HepG2 (cell line): Measurements from ENCODE around the gene NKD2. TPM values are rescaled to one million over a fixed set of nuclear protein-coding genes. Genes with fewer than 3 reads are reported as not detected.

ENCODE experiments used
- ATAC-seq: fragments of 200-7000 bp; cut with Tn5 transposase; 3 replicates; pipeline ENCODE4 v1.9.1; 2020; ENCODE audit warnings: mild to moderate bottlenecking, moderate library complexity
- BruUV-seq: library from RNA; stranded (reverse); fragments of 400-500 nt; replicated peaks from 2 replicates; lab custom pipeline; 2021; lab: Mats Ljungman, UMichigan
- CTCF ChIA-PET: fragments of 300-600 bp; formaldehyde crosslinking; extraction: SDS; loops from one replicate; lab custom pipeline; 2021; ENCODE audit warnings: low total read pairs, inconsistent platforms, low intra/inter-chr PET ratio; lab: Yijun Ruan, JAX
- POLR2A ChIA-PET: fragments of 350-600 bp; sonication (Branson Sonifier 250); formaldehyde crosslinking; loops from one replicate; lab custom pipeline; 2020; ENCODE audit warnings: antibody characterized with exemption, inconsistent platforms; lab: Yijun Ruan, JAX
- DNase-seq: peaks from one replicate; pipeline ENCODE4 v3.0.0-alpha.2; 2015; ENCODE audit warnings: low spot score
- FAIRE-seq: peaks from 3 replicates; lab custom pipeline; 2011; peaks lifted over from hg19 to GRCh38; lab: Jason Lieb, UNC
- H2AFZ ChIP-seq: one replicate; pipeline ENCODE4 v1.6.1; 2011; ENCODE audit warnings: low read length, inconsistent platforms
- H3K27ac ChIP-seq: fragments of 300-600 bp; 3 replicates; pipeline ENCODE4 v1.8.0; 2011; ENCODE audit warnings: mixed run types, mild to moderate bottlenecking, mixed read lengths, low read length, inconsistent platforms; ENCODE audit not compliant: insufficient read depth; ENCODE audit errors: extremely low read length
- H3K27me3 ChIP-seq, 2 experiments: fragments of 200-600 bp in 1 of 2; 2 replicates in 1 of 2; 3 replicates in 1 of 2; pipeline versions ENCODE4 v1.6.0 to v1.8.0; 2011; ENCODE audit warnings: low read length in 2 of 2, mild to moderate bottlenecking in 2 of 2, moderate library complexity in 2 of 2, inconsistent platforms in 1 of 2; ENCODE audit not compliant: insufficient read depth in 2 of 2, control insufficient read depth in 1 of 2
- H3K36me3 ChIP-seq, 2 experiments: fragments of 200-600 bp in 1 of 2; replicated peaks in 1 of 2; 2 replicates in 1 of 2; 3 replicates in 1 of 2; pipeline versions ENCODE4 v1.5.1 to v1.8.0; 2011; ENCODE audit warnings: low read length in 2 of 2, inconsistent platforms in 1 of 2; ENCODE audit not compliant: insufficient read depth in 2 of 2, control insufficient read depth in 1 of 2
- H3K4me1 ChIP-seq: 2 replicates; pipeline ENCODE4 v1.5.1; 2012; ENCODE audit warnings: low read length, inconsistent platforms; ENCODE audit not compliant: insufficient read depth
- H3K4me2 ChIP-seq: 2 replicates; pipeline ENCODE4 v1.6.0; 2011; ENCODE audit warnings: low read depth, low read length, inconsistent platforms
- H3K4me3 ChIP-seq, 3 experiments: fragments of 200-600 bp in 1 of 3; sonication (generic), shearing (Covaris generic) in 1 of 3; replicated peaks in 1 of 3; 2 replicates each; pipeline ENCODE4 v1.5.1; 2011 to 2016; ENCODE audit warnings: low read length in 3 of 3, inconsistent platforms in 2 of 3, low read depth in 2 of 3, mild to moderate bottlenecking in 2 of 3, control low read depth in 1 of 3, mixed read lengths in 1 of 3; ENCODE audit not compliant: insufficient read depth in 1 of 3
- H3K79me2 ChIP-seq: one replicate; pipeline ENCODE4 v1.6.1; 2011; ENCODE audit warnings: low read length, inconsistent platforms; ENCODE audit not compliant: insufficient read depth
- H3K9ac ChIP-seq: 2 replicates; pipeline ENCODE4 v1.6.0; 2011; ENCODE audit warnings: mild to moderate bottlenecking, low read depth, low read length, inconsistent platforms; ENCODE audit not compliant: insufficient read depth
- H3K9me3 ChIP-seq: 2 replicates; pipeline ENCODE4 v1.5.1; 2012; ENCODE audit warnings: mild to moderate bottlenecking, low read length
- H4K20me1 ChIP-seq: 2 replicates; pipeline ENCODE4 v1.6.0; 2011; ENCODE audit warnings: inconsistent platforms, mild to moderate bottlenecking, low read length, moderate library complexity; ENCODE audit not compliant: insufficient read depth
- NONO ChIP-seq, 2 experiments: fragments of 450-650 bp in 1 of 2; sonication (generic) in 1 of 2; formaldehyde crosslinking in 1 of 2; IDR thresholded peaks in 1 of 2; conservative IDR thresholded peaks in 1 of 2; 2 replicates each; pipeline versions ENCODE4 v1.6.1 to v1.8.0; 2017 to 2022; ENCODE audit warnings: mild to moderate bottlenecking in 1 of 2, missing genetic modification reagents in 1 of 2, moderate library complexity in 1 of 2
- U2AF1 ChIP-seq: fragments of 200-400 bp; formaldehyde crosslinking; optimal IDR thresholded peaks from 2 replicates; pipeline ENCODE3; 2017; ENCODE audit warnings: mild to moderate bottlenecking, low read depth, low read length
- ZNF383 ChIP-seq: sonication (generic); formaldehyde crosslinking; IDR thresholded peaks from 2 replicates; pipeline ENCODE4 v1.4.0; 2020; ENCODE audit warnings: missing genetic modification reagents, mild to moderate bottlenecking, borderline replicate concordance
- ZSCAN31 ChIP-seq: sonication (generic); formaldehyde crosslinking; IDR thresholded peaks from 2 replicates; pipeline ENCODE4 v1.5.0; 2020; ENCODE audit warnings: low read depth, mild to moderate bottlenecking, missing genetic modification reagents
- WGBS: methylation state at CpG from one replicate; pipeline ENCODE4 v1.1.6; 2017; ENCODE audit warnings: low lambda C conversion rate; 5-methylcytosine and 5-hydroxymethylcytosine counted together
- in situ Hi-C: cut with HindIII; loops from 2 replicates; pipeline ENCODE4 v1.10.0; 2017; ENCODE audit warnings: low pct_unique_long_range_greater_than_20kb; ENCODE audit not compliant: extremely low pct_ligation_motif_present
- intact Hi-C: fragments of 100-400 bp; cut with micrococcal nuclease; formaldehyde crosslinking; loops from one replicate; pipeline ENCODE4 v1.10.0; 2022; ENCODE audit not compliant: unreplicated experiment
- microRNA-seq: library from miRNA; unstranded; fragments of <30 nt; microRNA quantifications from one replicate; pipeline ENCODE4, GENCODE V29; 2020
- polyA plus RNA-seq, 8 experiments: library from polyadenylated mRNA; depleted of rRNA in 3 of 8; stranded (reverse) in 7 of 8; unstranded in 1 of 8; fragments of >200 nt; fragmentation: Illumina TruSeq in 4 of 8; extraction: Trizol in 4 of 8; gene quantifications; 2 replicates each; pipeline versions ENCODE4 v1.2.1 to v1.2.3, GENCODE V29; 2011 to 2016; ENCODE audit warnings: low read depth in 4 of 8, missing spikeins in 1 of 8, mixed read lengths in 1 of 8; ENCODE audit not compliant: insufficient read depth in 1 of 8
- small RNA-seq, 3 experiments: library from RNA; depleted of rRNA; stranded (forward); fragments of <200 nt; gene quantifications; one replicate each; pipeline ENCODE3, GENCODE V24; 2012; ENCODE audit warnings: low read depth in 2 of 3, low replicate concordance in 1 of 3; ENCODE audit not compliant: insufficient read length in 3 of 3, insufficient read depth in 2 of 3
- total RNA-seq, 5 experiments: library from RNA; depleted of rRNA; stranded (reverse); fragments of >200 nt; fragmentation: Illumina TruSeq; extraction: Trizol; gene quantifications; 2 replicates each; pipeline ENCODE4 v1.2.3, GENCODE V29; 2016; ENCODE audit warnings: low read depth in 1 of 5

The NKD2 gene
- total and polyA plus RNA-seq, 2 of the 13 experiments (the other 11 are each of a cell fraction or from before 2014, with no cell fraction given), result 0.53 to 0.82 TPM

DNA sequence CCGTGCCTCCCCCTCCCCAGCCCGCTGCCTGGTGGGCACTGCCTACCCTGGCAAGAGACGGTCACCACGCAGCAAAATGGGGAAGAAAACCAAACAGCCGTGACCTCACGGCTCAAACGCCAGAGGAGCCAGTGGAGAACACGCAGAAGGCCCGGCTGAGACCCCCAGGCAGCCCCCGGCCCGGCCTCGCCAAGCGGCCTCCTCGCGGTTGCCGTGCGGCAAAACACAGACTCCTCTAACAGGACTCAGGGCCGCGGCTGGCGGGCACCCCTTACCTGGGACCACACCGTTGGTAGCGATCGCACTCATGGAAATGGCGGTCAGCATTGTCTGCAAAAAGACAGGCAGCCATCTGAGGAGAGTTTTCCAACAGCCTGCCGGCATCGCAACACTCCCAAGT is 79.4 kb downstream of the NKD2 start:
- ChIA-PET POLR2A (no interaction called here), CTCF (no interaction called here)
- no TSS peak for BruUV-seq
- TF ChIP-seq ZNF383 (CRISPR knock-in tag), result no peak
- no peak for TF ChIP-seq ZSCAN31
- TF ChIP-seq U2AF1, result no peak
- no peak for TF ChIP-seq NONO (IDR thresholded peaks at IDR 0.05)
- no peak for TF ChIP-seq NONO (CRISPR knock-in tag; conservative IDR thresholded peaks at IDR 0.05)
- ATAC-seq (no peak), FAIRE-seq (no peak), DNase-seq (no peak)
- no peak overlapping the region for H3K4me2 ChIP-seq
- H2AFZ ChIP-seq, result no peak overlapping the region
- H3K9ac ChIP-seq, result no peak overlapping the region
- H3K79me2 ChIP-seq, result no peaks in the 10 kb centered on the region
- no peaks in the 10 kb centered on the region for H4K20me1 ChIP-seq
- no peaks in the 10 kb centered on the region for H3K4me1 ChIP-seq
- H3K27ac ChIP-seq, result no peak overlapping the region
- WGBS, result 95% methylated on average over 12 of the region's 26 CpGs
- intact Hi-C loops, result no loop called here
- H3K4me3 ChIP-seq, result no peak overlapping the region
- H3K27me3 ChIP-seq, result no peaks in the 10 kb centered on the region
- H3K9me3 ChIP-seq, result no peaks in the 10 kb centered on the region
- H3K36me3 ChIP-seq, result peaks cover 35 to 83% of the 10 kb centered on the region in 2 experiments
- in situ Hi-C loops, result no loop called here

Small RNA genes lying within 50 kb of the gene (microRNA-seq; reads per million reads assigned to microRNA genes)
- not detected for gene MIR4635

Small RNA genes lying within 50 kb of the gene (small RNA-seq; reads per million reads assigned to genes)
- 0 to 0.65 (median 0) reads per million in 3 experiments for gene MIR4635

Other genes starting within 250 kb of the NKD2 start
- 0.11 TPM in 1 of 2 replicates, not detected in the other for gene ZDHHC11B, start 224.1 kb upstream of the NKD2 start, total RNA-seq (2016; rRNA removed; fragmentation: Illumina TruSeq; extraction: Trizol)
- 0.07 and 0.12 TPM in 2 replicates for gene ZDHHC11B, start 224.1 kb upstream of the NKD2 start, polyA plus RNA-seq (2011; rRNA removed)
- gene ZDHHC11, start 157.8 kb upstream of the NKD2 start, total RNA-seq (2016; rRNA removed; fragmentation: Illumina TruSeq; extraction: Trizol), result 1.4 and 4.0 TPM in 2 replicates
- gene ZDHHC11, start 157.8 kb upstream of the NKD2 start, polyA plus RNA-seq (2011; rRNA removed), result 2.1 and 2.2 TPM in 2 replicates
- gene BRD9, start 116.0 kb upstream of the NKD2 start, total RNA-seq (2016; rRNA removed; fragmentation: Illumina TruSeq; extraction: Trizol), result 20.7 and 22.9 TPM in 2 replicates
- 5.2 and 6.3 TPM in 2 replicates for gene BRD9, start 116.0 kb upstream of the NKD2 start, polyA plus RNA-seq (2011; rRNA removed)
- gene TRIP13, start 115.9 kb upstream of the NKD2 start, total RNA-seq (2016; rRNA removed; fragmentation: Illumina TruSeq; extraction: Trizol), result 33.0 and 39.5 TPM in 2 replicates
- 12.8 and 13.5 TPM in 2 replicates for gene TRIP13, start 115.9 kb upstream of the NKD2 start, polyA plus RNA-seq (2011; rRNA removed)
- 7.4 and 14.0 TPM in 2 replicates for gene SLC12A7, start 103.3 kb downstream of the NKD2 start, total RNA-seq (2016; rRNA removed; fragmentation: Illumina TruSeq; extraction: Trizol)
- gene SLC12A7, start 103.3 kb downstream of the NKD2 start, polyA plus RNA-seq (2011; rRNA removed), result 18.5 and 25.6 TPM in 2 replicates
- gene SLC6A19, start 192.8 kb downstream of the NKD2 start, total RNA-seq (2016; rRNA removed; fragmentation: Illumina TruSeq; extraction: Trizol), result 0.02 TPM in 1 of 2 replicates, not detected in the other
- gene SLC6A19, start 192.8 kb downstream of the NKD2 start, polyA plus RNA-seq (2011; rRNA removed), result 0.01 TPM in 1 of 2 replicates, not detected in the other
- not detected in 2 replicates for gene SLC6A18, start 216.6 kb downstream of the NKD2 start, total RNA-seq (2016; rRNA removed; fragmentation: Illumina TruSeq; extraction: Trizol)
- gene SLC6A18, start 216.6 kb downstream of the NKD2 start, polyA plus RNA-seq (2011; rRNA removed), result not detected in 2 replicates